GM12875 (cell line): ENCODE data around the gene PDZRN3.

Experiments
- H3K4me3 ChIP-seq: one replicate; pipeline ENCODE4 v1.5.1; 2011; ENCODE audit warnings: low read depth, low read length, control low read depth
- TF ChIP-seq, protein P1 (sequence below): IDR thresholded peaks from 2 replicates; pipeline ENCODE4 v1.5.1; 2011; ENCODE audit warnings: low read depth, mild to moderate bottlenecking, control low read depth, inconsistent platforms, low read length, moderate library complexity, borderline replicate concordance; ENCODE audit not compliant: insufficient read depth

PDZRN3 gene

DNA sequence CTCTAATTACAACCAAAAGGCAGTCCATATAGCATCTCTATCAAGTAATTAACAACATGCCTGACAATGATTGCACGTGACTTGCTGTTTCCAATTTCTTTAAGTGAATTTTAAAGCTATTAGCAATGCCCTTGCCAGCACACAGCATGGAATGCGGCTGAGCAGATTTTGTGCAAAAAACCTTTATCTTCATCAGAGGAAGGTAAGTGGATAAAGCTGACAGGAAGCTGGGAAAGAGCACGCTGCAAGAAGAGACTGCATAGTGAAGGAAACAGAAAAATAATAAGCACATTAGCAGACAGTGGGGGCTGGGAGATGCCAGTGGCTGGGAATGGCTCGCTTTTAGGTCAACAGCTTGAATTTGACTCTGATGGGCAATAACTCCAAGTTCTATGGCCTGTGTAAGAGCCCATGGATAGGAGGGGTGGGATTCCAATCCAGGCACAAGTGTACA is 138.8 kb downstream of the PDZRN3 start:
- TF ChIP-seq, protein P1, sequence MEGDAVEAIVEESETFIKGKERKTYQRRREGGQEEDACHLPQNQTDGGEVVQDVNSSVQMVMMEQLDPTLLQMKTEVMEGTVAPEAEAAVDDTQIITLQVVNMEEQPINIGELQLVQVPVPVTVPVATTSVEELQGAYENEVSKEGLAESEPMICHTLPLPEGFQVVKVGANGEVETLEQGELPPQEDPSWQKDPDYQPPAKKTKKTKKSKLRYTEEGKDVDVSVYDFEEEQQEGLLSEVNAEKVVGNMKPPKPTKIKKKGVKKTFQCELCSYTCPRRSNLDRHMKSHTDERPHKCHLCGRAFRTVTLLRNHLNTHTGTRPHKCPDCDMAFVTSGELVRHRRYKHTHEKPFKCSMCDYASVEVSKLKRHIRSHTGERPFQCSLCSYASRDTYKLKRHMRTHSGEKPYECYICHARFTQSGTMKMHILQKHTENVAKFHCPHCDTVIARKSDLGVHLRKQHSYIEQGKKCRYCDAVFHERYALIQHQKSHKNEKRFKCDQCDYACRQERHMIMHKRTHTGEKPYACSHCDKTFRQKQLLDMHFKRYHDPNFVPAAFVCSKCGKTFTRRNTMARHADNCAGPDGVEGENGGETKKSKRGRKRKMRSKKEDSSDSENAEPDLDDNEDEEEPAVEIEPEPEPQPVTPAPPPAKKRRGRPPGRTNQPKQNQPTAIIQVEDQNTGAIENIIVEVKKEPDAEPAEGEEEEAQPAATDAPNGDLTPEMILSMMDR: no peak
- H3K4me3 ChIP-seq: no peak overlapping the region

DNA sequence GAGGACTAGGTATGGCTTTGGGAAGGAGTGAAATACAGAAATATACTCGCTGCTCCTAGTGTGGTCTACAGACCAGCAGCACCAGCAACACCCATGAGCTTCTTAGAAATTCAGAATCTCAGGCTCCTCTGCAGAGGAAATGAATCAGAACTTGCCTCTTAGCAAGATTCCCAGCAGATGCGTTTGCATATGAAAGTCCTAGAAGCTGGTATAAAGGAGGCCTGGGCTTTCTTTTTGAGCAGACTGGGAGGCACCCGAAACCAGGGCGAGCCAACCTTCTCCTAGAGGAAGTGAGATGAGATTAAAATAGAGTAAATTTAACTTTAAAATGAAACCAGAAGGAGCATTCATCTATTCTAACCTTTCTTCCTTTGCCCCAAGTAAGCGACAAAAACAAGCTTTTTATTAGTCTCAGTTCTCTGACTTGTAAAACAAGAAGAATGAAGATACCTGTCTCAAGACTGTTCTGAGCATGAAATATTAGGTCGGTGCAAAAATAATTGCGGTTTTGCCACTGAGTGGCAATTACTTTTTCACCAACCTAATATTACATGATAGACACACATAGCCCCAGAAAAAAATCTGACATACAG is 140.0 kb downstream of the PDZRN3 start:
- TF ChIP-seq, protein P1: no peak
- no peak overlapping the region for H3K4me3 ChIP-seq

DNA sequence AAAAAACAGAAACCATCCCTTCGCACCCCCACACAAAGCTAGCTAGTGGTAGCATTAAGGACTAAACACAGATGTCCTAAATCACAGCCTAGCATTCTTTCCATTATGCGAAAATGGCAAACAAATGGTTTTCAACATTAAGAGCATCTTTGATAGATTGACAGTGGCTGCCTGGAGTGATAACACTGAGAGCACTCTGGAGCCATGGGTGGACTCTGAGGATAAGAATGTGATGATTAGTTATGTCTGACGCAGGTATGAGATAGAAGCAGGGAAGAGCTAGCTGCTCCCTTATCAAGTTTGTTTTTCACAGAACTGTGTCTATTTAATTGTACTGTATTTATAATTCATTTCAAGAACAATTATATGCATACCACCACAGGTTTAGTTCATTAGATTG is 142.9 kb downstream of the PDZRN3 start:
- TF ChIP-seq, protein P1: no peak

DNA sequence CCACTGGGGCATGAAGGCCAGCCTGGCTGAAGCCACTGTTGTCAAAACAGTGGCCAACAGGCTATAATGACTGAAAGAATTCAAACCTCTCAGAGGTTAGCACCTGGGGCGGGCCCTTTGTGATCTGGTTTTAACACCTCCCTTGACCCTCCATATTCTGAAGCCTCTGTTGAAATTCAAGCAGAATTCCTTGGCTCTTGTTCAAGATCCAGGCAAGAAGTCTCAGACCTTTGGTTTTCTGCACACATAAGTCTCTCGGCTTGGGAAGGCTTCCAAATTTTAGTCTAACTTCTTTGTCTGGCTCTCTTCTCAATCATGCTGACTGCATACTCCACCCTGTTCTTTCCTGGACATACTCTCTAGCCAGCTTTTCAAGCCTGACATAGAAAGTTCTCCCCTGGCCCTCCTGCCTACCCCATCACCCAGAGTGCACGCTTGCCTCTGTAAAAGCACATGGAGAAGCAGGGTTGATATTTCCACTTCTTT is 144.5 kb downstream of the PDZRN3 start:
- no peak overlapping the region for H3K4me3 ChIP-seq
- TF ChIP-seq, protein P1: no peak

More for the DNA sequence above, 142.9 kb downstream of the PDZRN3 start:
- H3K4me3 ChIP-seq: no peak overlapping the region

DNA sequence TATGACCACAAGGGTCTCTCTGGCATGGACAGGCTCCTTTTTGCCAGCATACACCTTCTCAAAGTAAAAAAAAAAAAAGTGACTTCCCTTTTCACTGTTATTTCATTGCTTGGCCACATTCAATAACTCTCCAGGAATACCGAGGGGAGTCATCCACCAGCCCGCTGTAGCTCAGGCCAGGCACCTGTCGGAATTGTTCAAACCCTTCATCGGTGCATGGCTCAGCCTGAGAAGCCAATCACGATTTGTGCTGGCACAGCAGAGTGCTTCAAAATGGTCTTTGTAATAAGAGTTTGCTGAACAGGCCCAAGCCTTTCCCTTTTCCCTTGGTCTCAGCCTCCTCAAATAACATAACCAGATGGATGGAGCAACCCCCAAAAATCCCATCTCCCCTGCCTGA is 145.4 kb downstream of the PDZRN3 start:
- H3K4me3 ChIP-seq: no peak overlapping the region
- TF ChIP-seq, protein P1: no peak

DNA sequence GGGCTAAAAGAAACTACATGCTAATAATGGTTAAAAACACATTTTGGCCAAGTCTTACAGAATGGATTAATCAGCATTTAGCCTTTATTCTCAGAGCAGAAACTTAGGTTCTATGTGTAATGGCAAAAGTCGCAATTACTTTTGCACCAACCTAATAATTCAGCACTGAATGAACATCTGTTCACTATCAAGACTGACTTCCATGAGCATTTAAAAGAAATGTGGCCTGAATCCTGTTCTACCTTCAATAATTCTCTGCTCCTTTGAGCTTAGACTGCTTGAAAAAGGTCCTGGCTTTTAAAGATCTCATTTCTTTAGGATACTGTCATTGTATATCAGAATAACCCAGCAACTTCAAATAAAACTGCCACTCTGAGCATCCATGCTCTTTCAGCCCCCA is 145.9 kb downstream of the PDZRN3 start:
- TF ChIP-seq, protein P1: no peak
- no peak overlapping the region for H3K4me3 ChIP-seq

DNA sequence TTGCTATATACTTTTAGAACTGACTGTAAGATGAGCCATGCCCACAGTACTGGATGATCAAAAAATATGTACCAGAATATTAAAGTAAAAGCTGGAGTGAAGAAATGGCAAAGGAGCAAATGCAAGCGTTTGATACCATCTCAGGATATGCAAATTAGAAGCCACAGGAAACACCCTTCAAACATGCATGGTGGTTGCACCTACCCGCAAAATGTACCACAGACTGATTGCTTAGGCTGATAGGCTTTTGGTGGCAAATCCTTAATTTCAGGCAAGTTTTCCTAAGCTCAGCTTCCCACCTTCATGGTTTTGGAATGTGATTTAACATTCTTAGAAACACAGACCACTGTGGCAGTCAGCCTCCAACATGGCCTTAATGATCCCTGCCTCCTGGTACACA is 149.0 kb downstream of the PDZRN3 start:
- no peak overlapping the region for H3K4me3 ChIP-seq
- TF ChIP-seq, protein P1: no peak
